Activated naive CD4-positive, alpha-beta T cell treated with anti-CD3 and anti-CD28 coated beads, Interleukin-2, amount 50 U/mL, for 72 hours (primary cell): Measurements from ENCODE around the gene RGL1. TPM values are rescaled to one million over a fixed set of nuclear protein-coding genes. Genes with fewer than 3 reads are reported as not detected.

Experiments
- ATAC-seq, 2 donors: fragments of 150-1000 bp; cut with Tn5 transposase; 2 replicates each; pipeline ENCODE4 v1.10.0; 2021; ENCODE audit warnings: mild to moderate bottlenecking in 2 of 2, moderate library complexity in 2 of 2
- DNase-seq, 2 donors: peaks; one replicate each; pipeline ENCODE4 v3.0.0; 2021 to 2022; ENCODE audit warnings: low spot score in 2 of 2
- H3K27ac Mint-ChIP-seq, 2 donors: one replicate each; pipeline ENCODE4 v1.8.0; 2022; ENCODE audit warnings: mild to moderate bottlenecking in 2 of 2, mixed read lengths in 2 of 2
- H3K36me3 Mint-ChIP-seq, 2 donors: one replicate each; pipeline ENCODE4 v1.8.0; 2022; ENCODE audit warnings: mixed read lengths in 2 of 2
- H3K9me3 Mint-ChIP-seq, 2 donors: one replicate each; pipeline ENCODE4 v1.8.0; 2022; ENCODE audit warnings: mixed read lengths in 2 of 2
- total RNA-seq, 2 donors: library from RNA; stranded (reverse); gene quantifications; one replicate each; pipeline ENCODE4 v1.2.3, GENCODE V29; 2022

RGL1 gene
- total RNA-seq, 2 donors from 2014 or later, result 3.2 TPM

- H3K36me3 Mint-ChIP-seq, result peaks cover 0 to 9% of the 10 kb centered on the region in 2 donors
- no peak overlapping the region for H3K27ac Mint-ChIP-seq
- peaks cover 0 to 4% of the 10 kb centered on the region in 2 donors for H3K9me3 Mint-ChIP-seq
- no peak for DNase-seq
- ATAC-seq, result no peak
Measured at GRCh38 chr1:183808296-183809027, 3.5 kb downstream of the RGL1 start.

- no peak overlapping the region for H3K27ac Mint-ChIP-seq
- H3K36me3 Mint-ChIP-seq, result peaks cover 0 to 9% of the 10 kb centered on the region in 2 donors
- H3K9me3 Mint-ChIP-seq, result peaks cover 0 to 4% of the 10 kb centered on the region in 2 donors
Measured at GRCh38 chr1:183810121-183810520, 5.2 kb downstream of the RGL1 start.

GRCh38 chr1:183810756-183811544, 6.0 kb downstream of the RGL1 start:
- peaks cover 0 to 4% of the 10 kb centered on the region in 2 donors for H3K9me3 Mint-ChIP-seq
- no peak overlapping the region for H3K27ac Mint-ChIP-seq
- ATAC-seq, result no peak

More at GRCh38 chr1:183810121-183810520, 5.2 kb downstream of the RGL1 start:
- DNase-seq, result no peak
- ATAC-seq, result no peak

GRCh38 chr1:183812128-183812527, 7.2 kb downstream of the RGL1 start:
- DNase-seq, result no peak
- Mint-ChIP-seq H3K36me3 (peaks cover 0 to 9% of the 10 kb centered on the region in 2 donors), H3K9me3 (peaks cover 0 to 4% of the 10 kb centered on the region in 2 donors), H3K27ac (no peak overlapping the region)
- no peak for ATAC-seq

More at GRCh38 chr1:183810756-183811544, 6.0 kb downstream of the RGL1 start:
- DNase-seq, result no peak
- peaks cover 0 to 9% of the 10 kb centered on the region in 2 donors for H3K36me3 Mint-ChIP-seq

- Mint-ChIP-seq H3K27ac (peak overlapping the region in 1 of 2 donors; percentile 3), H3K9me3 (peaks cover 0 to 4% of the 10 kb centered on the region in 2 donors), H3K36me3 (peaks cover 0 to 9% of the 10 kb centered on the region in 2 donors)
- ATAC-seq (no peak), DNase-seq (no peak)
Measured at GRCh38 chr1:183812686-183813569, 8.0 kb downstream of the RGL1 start.

- H3K27ac Mint-ChIP-seq, result no peak overlapping the region
- ATAC-seq (no peak), DNase-seq (no peak)
- H3K36me3 Mint-ChIP-seq, result no peaks in the 10 kb centered on the region
- H3K9me3 Mint-ChIP-seq, result peaks cover 0 to 4% of the 10 kb centered on the region in 2 donors
Measured at GRCh38 chr1:183814121-183814681, 9.3 kb downstream of the RGL1 start.

- ATAC-seq (no peak), DNase-seq (no peak)
- no peaks in the 10 kb centered on the region for H3K36me3 Mint-ChIP-seq
- no peak overlapping the region for H3K27ac Mint-ChIP-seq
- no peaks in the 10 kb centered on the region for H3K9me3 Mint-ChIP-seq
Measured at GRCh38 chr1:183816110-183816509, 11.2 kb downstream of the RGL1 start.

- Mint-ChIP-seq H3K36me3 (no peaks in the 10 kb centered on the region), H3K27ac (no peak overlapping the region), H3K9me3 (no peaks in the 10 kb centered on the region)
- DNase-seq (no peak), ATAC-seq (no peak)
Measured at GRCh38 chr1:183817576-183818288, 12.8 kb downstream of the RGL1 start.

GRCh38 chr1:183819059-183819458, 14.1 kb downstream of the RGL1 start:
- DNase-seq (no peak), ATAC-seq (no peak)
- Mint-ChIP-seq H3K36me3 (no peaks in the 10 kb centered on the region), H3K27ac (no peak overlapping the region), H3K9me3 (no peaks in the 10 kb centered on the region)

- Mint-ChIP-seq H3K27ac (no peak overlapping the region), H3K36me3 (no peaks in the 10 kb centered on the region), H3K9me3 (no peaks in the 10 kb centered on the region)
- DNase-seq (no peak), ATAC-seq (no peak)
Measured at GRCh38 chr1:183821309-183821888, 16.5 kb downstream of the RGL1 start.

GRCh38 chr1:183821889-183822611, 17.1 kb downstream of the RGL1 start:
- no peaks in the 10 kb centered on the region for H3K9me3 Mint-ChIP-seq
- no peak overlapping the region for H3K27ac Mint-ChIP-seq
- ATAC-seq (no peak), DNase-seq (no peak)
- no peaks in the 10 kb centered on the region for H3K36me3 Mint-ChIP-seq

- H3K36me3 Mint-ChIP-seq, result no peaks in the 10 kb centered on the region
- H3K27ac Mint-ChIP-seq, result no peak overlapping the region
- DNase-seq (no peak), ATAC-seq (no peak)
- no peaks in the 10 kb centered on the region for H3K9me3 Mint-ChIP-seq
Measured at GRCh38 chr1:183824291-183824690, 19.4 kb downstream of the RGL1 start.

GRCh38 chr1:183827801-183828200, 22.9 kb downstream of the RGL1 start:
- Mint-ChIP-seq H3K27ac (no peak overlapping the region), H3K36me3 (no peaks in the 10 kb centered on the region), H3K9me3 (no peaks in the 10 kb centered on the region)
- ATAC-seq (no peak), DNase-seq (no peak)

- no peak overlapping the region for H3K27ac Mint-ChIP-seq
- no peaks in the 10 kb centered on the region for H3K9me3 Mint-ChIP-seq
- no peaks in the 10 kb centered on the region for H3K36me3 Mint-ChIP-seq
- DNase-seq (no peak), ATAC-seq (no peak)
Measured at GRCh38 chr1:183830389-183830788, 25.5 kb downstream of the RGL1 start.

GRCh38 chr1:183831311-183831710, 26.4 kb downstream of the RGL1 start:
- Mint-ChIP-seq H3K36me3 (no peaks in the 10 kb centered on the region), H3K27ac (no peak overlapping the region), H3K9me3 (no peaks in the 10 kb centered on the region)
- ATAC-seq (no peak), DNase-seq (no peak)
